ENCODE results near the gene IGFL2. TPM values are rescaled to one million over a fixed set of nuclear protein-coding genes. Genes with fewer than 3 reads are reported as not detected.
"Not testable (repeated sequence)": the region's sequence is repeated elsewhere in the genome, so short reads cannot be mapped to it uniquely, and the experiment has no call there.

Gene IGFL2
- total and polyA plus RNA-seq, 2 of the 4 experiments (the other 2 are of a cell fraction), result not detected

DNA sequence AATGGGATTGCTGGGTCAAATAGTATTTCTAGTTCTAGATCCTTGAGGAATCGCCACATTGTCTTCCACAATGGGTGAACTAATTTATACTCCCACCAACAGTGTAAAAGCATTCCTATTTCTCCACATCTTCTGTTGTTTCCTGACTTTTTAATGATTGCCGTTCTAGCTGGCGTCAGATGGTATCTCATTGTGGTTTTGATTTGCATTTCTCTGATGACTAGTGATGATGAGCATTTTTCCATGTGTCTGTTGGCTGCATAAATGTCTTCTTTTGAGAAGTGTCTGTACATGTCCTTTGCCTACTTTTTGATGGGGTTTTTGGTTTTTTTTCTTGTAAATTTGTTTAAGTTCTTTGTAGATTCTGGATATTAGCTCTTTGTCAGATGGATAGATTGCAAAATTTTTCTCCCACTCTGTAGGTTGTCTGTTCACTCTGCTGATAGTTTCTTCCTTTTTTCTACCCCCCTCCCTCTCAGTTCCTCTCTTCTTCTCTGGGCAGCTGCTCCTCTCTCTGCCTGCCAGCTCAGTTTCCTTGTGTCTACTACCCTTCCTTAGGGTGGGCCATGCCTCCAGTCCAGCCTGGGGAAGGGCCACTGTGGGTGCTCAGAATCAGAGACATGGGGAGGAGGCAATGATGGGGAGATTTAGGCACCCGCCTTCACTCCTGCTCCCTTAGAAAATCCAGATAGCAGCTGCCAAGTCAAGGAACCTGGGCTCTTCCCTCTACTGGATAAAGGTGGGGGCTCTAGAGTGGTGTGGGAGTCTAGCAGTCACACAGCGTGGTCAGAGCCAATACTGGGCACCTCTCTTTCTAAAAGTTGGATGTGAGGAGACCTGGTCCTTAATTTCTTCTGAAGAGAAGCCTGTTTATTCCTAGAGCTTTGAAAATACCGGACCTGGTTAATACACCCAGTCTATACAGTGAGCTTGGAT, 37.0 kb downstream of the IGFL2 start:
- in situ Hi-C loops (cut with MboI; ENCODE audit: low sequenced_read_pairs), result loop anchor here (5.0 kb wide), 1 partner anchor 103 kb away; no protein-coding TSS in a partner anchor
- ATAC-seq (ENCODE audit: low read depth); H2AK9ac ChIP-seq (replicated peaks; ENCODE audit: low read depth, low read length, poor library complexity); H3K27ac ChIP-seq (ENCODE audit: insufficient read depth, low read length); H2BK120ac ChIP-seq (ENCODE audit: low read depth, low read length); H2BK5ac ChIP-seq (ENCODE audit: low read depth, low read length, poor library complexity, severe bottlenecking); H3K79me1 ChIP-seq (ENCODE audit: low read depth in 1 of 2, low read length in 2 of 2); H4K5ac ChIP-seq (ENCODE audit: low read depth, low read length); H3K23ac ChIP-seq (ENCODE audit: low read depth, low read length); dilution Hi-C loops (cut with HindIII; ENCODE audit: low sequenced_read_pairs, unreplicated experiment); H3K4me3 ChIP-seq (ENCODE audit: insufficient read depth, low read depth, low read length); BruUV-seq (replicated peaks); H3K4me2 ChIP-seq (ENCODE audit: low read depth, low read length); H3K9ac ChIP-seq (ENCODE audit: low read depth, low read length); POLR2A ChIA-PET (ENCODE audit: unreplicated experiment); H3K4me1 ChIP-seq (ENCODE audit: control insufficient read depth, insufficient read depth, low read length); H2AK5ac ChIP-seq (ENCODE audit: low read depth, low read length); H4K20me1 ChIP-seq (ENCODE audit: insufficient read depth, low read length); H3K18ac ChIP-seq (ENCODE audit: low read depth, low read length); H3K4ac ChIP-seq (ENCODE audit: low read depth, low read length); H2BK20ac ChIP-seq (ENCODE audit: low read depth, low read length); H4K91ac ChIP-seq (ENCODE audit: insufficient read depth, low read depth, low read length); H3K14ac ChIP-seq (replicated peaks; ENCODE audit: low read depth, low read length); H3K36me3 ChIP-seq (ENCODE audit: control insufficient read depth, insufficient read depth, low read length); H2BK15ac ChIP-seq (ENCODE audit: low read depth, low read length); CTCF ChIA-PET; H3K9me1 ChIP-seq (ENCODE audit: insufficient read depth, low read length); intact Hi-C loops (cut with micrococcal nuclease); H2AFZ ChIP-seq (replicated peaks; ENCODE audit: low read length, poor library complexity); DNase-seq; H4K8ac ChIP-seq (ENCODE audit: low read depth in 2 of 2, low read length in 2 of 2); H3K9me3 ChIP-seq (ENCODE audit: control insufficient read depth, insufficient read depth, low read length); H3K56ac ChIP-seq (ENCODE audit: extremely low read depth, insufficient read depth, low read length): not testable (repeated sequence)
- no CpG with 5 or more reads among the region's 6 CpGs for WGBS, 2 experiments (ENCODE audit: extremely low coverage in 2 of 2, insufficient read length in 1 of 2)
- H3K27me3 ChIP-seq (ENCODE audit: control insufficient read depth, insufficient read depth, low read length), result peaks cover 41% of the 10 kb centered on the region

Data from IMR-90 (cell line).